Measurements from ENCODE around the gene ATAD3B. TPM values are rescaled to one million over a fixed set of nuclear protein-coding genes. Genes with fewer than 3 reads are reported as not detected.

Gene ATAD3B
- total RNA-seq, 4 donors from 2014 or later, result 11.0 to 91.6 (median 16.5) TPM

DNA sequence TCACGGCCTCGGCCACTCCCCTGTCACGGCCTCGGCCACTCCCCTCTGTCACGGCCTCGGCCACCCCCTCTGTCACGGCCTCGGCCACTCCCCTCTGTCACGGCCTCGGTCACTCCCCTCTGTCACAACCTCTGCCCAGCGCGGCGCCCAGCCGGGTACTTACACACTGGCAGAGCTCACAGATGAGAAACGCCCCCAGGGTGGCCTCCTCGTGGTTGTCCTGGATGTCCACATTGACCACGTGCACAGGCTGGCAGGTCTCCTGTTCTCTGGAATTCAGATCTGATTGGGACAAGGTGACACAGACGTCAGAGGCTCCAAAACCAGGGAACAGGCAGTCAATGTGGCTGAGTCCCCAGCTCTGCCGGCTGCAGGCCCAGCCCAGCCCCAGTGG lies 72.1 kb downstream of the ATAD3B start:
- no peak for DNase-seq (ENCODE audit: low spot score)
- no peak for ATAC-seq (ENCODE audit: low FRiP score)
- TF ChIP-seq, protein P1, sequence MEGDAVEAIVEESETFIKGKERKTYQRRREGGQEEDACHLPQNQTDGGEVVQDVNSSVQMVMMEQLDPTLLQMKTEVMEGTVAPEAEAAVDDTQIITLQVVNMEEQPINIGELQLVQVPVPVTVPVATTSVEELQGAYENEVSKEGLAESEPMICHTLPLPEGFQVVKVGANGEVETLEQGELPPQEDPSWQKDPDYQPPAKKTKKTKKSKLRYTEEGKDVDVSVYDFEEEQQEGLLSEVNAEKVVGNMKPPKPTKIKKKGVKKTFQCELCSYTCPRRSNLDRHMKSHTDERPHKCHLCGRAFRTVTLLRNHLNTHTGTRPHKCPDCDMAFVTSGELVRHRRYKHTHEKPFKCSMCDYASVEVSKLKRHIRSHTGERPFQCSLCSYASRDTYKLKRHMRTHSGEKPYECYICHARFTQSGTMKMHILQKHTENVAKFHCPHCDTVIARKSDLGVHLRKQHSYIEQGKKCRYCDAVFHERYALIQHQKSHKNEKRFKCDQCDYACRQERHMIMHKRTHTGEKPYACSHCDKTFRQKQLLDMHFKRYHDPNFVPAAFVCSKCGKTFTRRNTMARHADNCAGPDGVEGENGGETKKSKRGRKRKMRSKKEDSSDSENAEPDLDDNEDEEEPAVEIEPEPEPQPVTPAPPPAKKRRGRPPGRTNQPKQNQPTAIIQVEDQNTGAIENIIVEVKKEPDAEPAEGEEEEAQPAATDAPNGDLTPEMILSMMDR (IDR thresholded peaks at IDR 0.05), result no peak

DNA sequence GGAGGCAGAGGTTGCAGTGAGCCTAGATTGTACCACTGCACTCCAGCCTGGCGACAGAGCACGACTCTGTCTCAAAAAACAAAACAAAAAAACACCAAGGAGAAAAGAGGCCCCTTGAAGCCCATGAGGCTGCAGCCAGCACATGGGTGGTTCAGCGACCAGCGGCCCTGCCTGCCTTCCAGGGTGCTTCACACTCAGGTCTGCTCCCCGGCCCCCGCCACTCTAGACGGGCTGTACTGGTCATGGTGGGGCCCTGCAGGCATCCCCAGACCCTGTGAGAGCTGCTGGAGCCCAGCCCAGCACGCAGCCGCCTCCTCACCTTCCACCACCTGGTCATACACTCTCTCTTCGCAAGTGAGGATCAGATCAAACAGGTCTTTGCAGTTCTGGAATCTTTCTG lies 73.0 kb downstream of the ATAD3B start:
- no peak for DNase-seq (ENCODE audit: low spot score)
- TF ChIP-seq, protein P1 (IDR thresholded peaks at IDR 0.05), result no peak
- no peak for ATAC-seq (ENCODE audit: low FRiP score)

Other genes starting within 250 kb of the ATAD3B start
- gene SDF4, start 239.8 kb upstream of the ATAD3B start, total RNA-seq, result 100 to 1,000 TPM in 2 of 4 donors, 10 to 100 TPM in 2; 78.3 to 122 (median 98.8) TPM
- gene B3GALT6, start 239.5 kb upstream of the ATAD3B start, total RNA-seq, result 10 to 100 TPM; 14.6 to 27.1 (median 22.1) TPM
- gene C1QTNF12, start 225.0 kb upstream of the ATAD3B start, total RNA-seq, result 1 to 10 TPM in 3 of 4 donors, not detected in 1; 1.0 to 5.2 (median 1.8) TPM
- gene UBE2J2, start 197.9 kb upstream of the ATAD3B start, total RNA-seq, result 10 to 100 TPM; 30.4 to 50.3 (median 42.9) TPM
- gene SCNN1D, start 191.3 kb upstream of the ATAD3B start, total RNA-seq, result 1 to 10 TPM in 3 of 4 donors, under 1 TPM in 1; 0.96 to 4.9 (median 2.7) TPM
- 10 to 100 TPM; 19.2 to 41.8 (median 38.1) TPM for gene ACAP3, start 163.8 kb upstream of the ATAD3B start, total RNA-seq
- gene PUSL1, start 163.2 kb upstream of the ATAD3B start, total RNA-seq, result 10 to 100 TPM; 15.7 to 26.0 (median 17.5) TPM
- gene INTS11, start 147.1 kb upstream of the ATAD3B start, total RNA-seq, result 100 to 1,000 TPM in 1 of 4 donors, 10 to 100 TPM in 3; 71.9 to 103 (median 86.2) TPM
- gene CPTP, start 147.0 kb upstream of the ATAD3B start, total RNA-seq, result 10 to 100 TPM in 2 of 4 donors, 1 to 10 TPM in 2; 8.5 to 18.6 (median 11.5) TPM
- under 1 TPM; 0.12 to 0.32 (median 0.16) TPM for gene TAS1R3, start 140.5 kb upstream of the ATAD3B start, total RNA-seq
- 10 to 100 TPM; 56.6 to 65.0 (median 61.8) TPM for gene DVL1, start 122.3 kb upstream of the ATAD3B start, total RNA-seq
- 100 to 1,000 TPM in 1 of 4 donors, 10 to 100 TPM in 3; 78.2 to 147 (median 83.3) TPM for gene MXRA8, start 113.2 kb upstream of the ATAD3B start, total RNA-seq
- gene AURKAIP1, start 96.6 kb upstream of the ATAD3B start, total RNA-seq, result 100 to 1,000 TPM in 3 of 4 donors, 10 to 100 TPM in 1; 96.3 to 115 (median 105) TPM
- 100 to 1,000 TPM; 142 to 273 (median 204) TPM for gene CCNL2, start 72.4 kb upstream of the ATAD3B start, total RNA-seq
- gene MRPL20, start 64.5 kb upstream of the ATAD3B start, total RNA-seq, result 100 to 1,000 TPM; 106 to 170 (median 136) TPM
- gene ANKRD65, start 50.5 kb upstream of the ATAD3B start, total RNA-seq, result 1 to 10 TPM; 2.6 to 7.3 (median 3.8) TPM
- gene VWA1, start 36.1 kb upstream of the ATAD3B start, total RNA-seq, result 10 to 100 TPM in 3 of 4 donors, 1 to 10 TPM in 1; 6.8 to 21.1 (median 13.8) TPM
- 1 to 10 TPM in 2 of 4 donors, under 1 TPM in 1, not detected in 1; 0.69 to 3.5 (median 2.4) TPM for gene ATAD3C, start 22.1 kb upstream of the ATAD3B start, total RNA-seq
- gene ATAD3A, start 40.4 kb downstream of the ATAD3B start, total RNA-seq, result 10 to 100 TPM; 17.3 to 38.5 (median 20.7) TPM
- gene TMEM240, start 68.9 kb downstream of the ATAD3B start, total RNA-seq, result 1 to 10 TPM; 2.6 to 3.5 (median 3.1) TPM
- gene SSU72, start 103.1 kb downstream of the ATAD3B start, total RNA-seq, result 100 to 1,000 TPM in 3 of 4 donors, 10 to 100 TPM in 1; 95.7 to 130 (median 107) TPM
- gene FNDC10, start 128.4 kb downstream of the ATAD3B start, total RNA-seq, result 1 to 10 TPM in 3 of 4 donors, not detected in 1; 1.9 to 2.6 (median 2.2) TPM
- gene MIB2, start 143.7 kb downstream of the ATAD3B start, total RNA-seq, result 10 to 100 TPM; 33.7 to 52.2 (median 40.2) TPM
- 10 to 100 TPM in 3 of 4 donors, 1 to 10 TPM in 1; 9.8 to 61.7 (median 18.5) TPM for gene MMP23B, start 160.4 kb downstream of the ATAD3B start, total RNA-seq
- gene CDK11B, start 187.2 kb downstream of the ATAD3B start, total RNA-seq, result 10 to 100 TPM; 16.3 to 25.3 (median 19.2) TPM
- 10 to 100 TPM; 22.1 to 52.9 (median 36.0) TPM for gene SLC35E2B, start 221.0 kb downstream of the ATAD3B start, total RNA-seq